Choroid plexus epithelial cell (primary cell): ENCODE measurements around the gene S100A3.

Experiments used
- DNase-seq: peaks from one replicate; pipeline ENCODE4 v3.0.0-alpha.2; 2010; ENCODE audit warnings: low read depth
- H3K4me3 ChIP-seq: 2 replicates; pipeline ENCODE4 v1.5.1; 2011; ENCODE audit warnings: low read depth, mild to moderate bottlenecking, control low read depth, low read length, moderate library complexity
- TF ChIP-seq, protein P1 (sequence below): conservative IDR thresholded peaks from 2 replicates; pipeline ENCODE4 v1.5.1; 2011; ENCODE audit warnings: low read depth, mild to moderate bottlenecking, control low read depth, inconsistent platforms, low read length, moderate library complexity

Gene S100A3

DNA sequence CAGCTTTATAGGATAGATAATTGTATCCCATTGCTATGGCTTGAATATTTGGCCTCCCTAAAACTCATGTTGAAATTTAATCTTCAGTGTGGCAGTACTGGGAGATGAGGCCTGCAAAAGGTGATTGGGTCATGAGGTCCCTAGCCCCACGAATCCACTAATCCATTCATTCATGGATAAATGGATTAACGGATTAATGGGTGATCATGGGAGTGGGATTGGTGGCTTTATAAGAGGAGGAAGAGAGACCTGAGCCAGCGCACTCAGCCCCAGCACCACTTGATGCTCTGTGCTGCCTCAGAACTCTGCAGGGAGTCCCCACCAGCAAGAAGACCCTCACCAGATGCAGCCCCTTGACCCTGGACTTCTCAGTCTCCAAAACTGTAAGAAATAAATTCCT lies 45.3 kb downstream of the S100A3 start:
- no peak for DNase-seq
- no peak overlapping the region for H3K4me3 ChIP-seq

DNA sequence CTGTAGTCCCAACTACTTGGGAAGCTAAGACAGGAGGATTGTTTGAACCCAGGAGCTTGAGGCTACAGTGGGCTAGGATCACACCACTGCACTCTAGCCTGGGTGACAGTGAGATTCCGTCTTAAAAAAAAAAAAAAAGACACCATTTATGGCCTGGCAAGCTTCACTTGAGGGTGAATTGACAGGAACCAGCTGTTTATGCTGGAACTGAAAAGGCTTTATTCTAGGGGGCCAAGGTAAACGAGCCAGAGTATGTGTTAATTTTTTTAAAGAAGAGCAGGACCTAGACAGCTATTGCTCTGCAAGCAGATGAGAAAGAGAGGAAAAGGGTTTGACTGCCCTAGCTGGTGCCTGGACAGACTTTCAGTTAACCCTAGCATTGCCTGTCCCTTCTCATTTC lies 50.3 kb downstream of the S100A3 start:
- DNase-seq = no peak
- H3K4me3 ChIP-seq = no peak overlapping the region
- TF ChIP-seq, protein P1, sequence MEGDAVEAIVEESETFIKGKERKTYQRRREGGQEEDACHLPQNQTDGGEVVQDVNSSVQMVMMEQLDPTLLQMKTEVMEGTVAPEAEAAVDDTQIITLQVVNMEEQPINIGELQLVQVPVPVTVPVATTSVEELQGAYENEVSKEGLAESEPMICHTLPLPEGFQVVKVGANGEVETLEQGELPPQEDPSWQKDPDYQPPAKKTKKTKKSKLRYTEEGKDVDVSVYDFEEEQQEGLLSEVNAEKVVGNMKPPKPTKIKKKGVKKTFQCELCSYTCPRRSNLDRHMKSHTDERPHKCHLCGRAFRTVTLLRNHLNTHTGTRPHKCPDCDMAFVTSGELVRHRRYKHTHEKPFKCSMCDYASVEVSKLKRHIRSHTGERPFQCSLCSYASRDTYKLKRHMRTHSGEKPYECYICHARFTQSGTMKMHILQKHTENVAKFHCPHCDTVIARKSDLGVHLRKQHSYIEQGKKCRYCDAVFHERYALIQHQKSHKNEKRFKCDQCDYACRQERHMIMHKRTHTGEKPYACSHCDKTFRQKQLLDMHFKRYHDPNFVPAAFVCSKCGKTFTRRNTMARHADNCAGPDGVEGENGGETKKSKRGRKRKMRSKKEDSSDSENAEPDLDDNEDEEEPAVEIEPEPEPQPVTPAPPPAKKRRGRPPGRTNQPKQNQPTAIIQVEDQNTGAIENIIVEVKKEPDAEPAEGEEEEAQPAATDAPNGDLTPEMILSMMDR = no peak

More for the DNA sequence above, 45.3 kb downstream of the S100A3 start:
- TF ChIP-seq, protein P1 = no peak
